NCI-H82 treated with DMSO at 0.1 percent for 48 hours (cell line): Measurements from ENCODE around the gene SUGCT.

Experiments used
- DNase-seq: peaks from one replicate; lab custom pipeline; 2025; ENCODE audit not compliant: unreplicated experiment; lab: John Stamatoyannopoulos, UW

Gene SUGCT

DNA sequence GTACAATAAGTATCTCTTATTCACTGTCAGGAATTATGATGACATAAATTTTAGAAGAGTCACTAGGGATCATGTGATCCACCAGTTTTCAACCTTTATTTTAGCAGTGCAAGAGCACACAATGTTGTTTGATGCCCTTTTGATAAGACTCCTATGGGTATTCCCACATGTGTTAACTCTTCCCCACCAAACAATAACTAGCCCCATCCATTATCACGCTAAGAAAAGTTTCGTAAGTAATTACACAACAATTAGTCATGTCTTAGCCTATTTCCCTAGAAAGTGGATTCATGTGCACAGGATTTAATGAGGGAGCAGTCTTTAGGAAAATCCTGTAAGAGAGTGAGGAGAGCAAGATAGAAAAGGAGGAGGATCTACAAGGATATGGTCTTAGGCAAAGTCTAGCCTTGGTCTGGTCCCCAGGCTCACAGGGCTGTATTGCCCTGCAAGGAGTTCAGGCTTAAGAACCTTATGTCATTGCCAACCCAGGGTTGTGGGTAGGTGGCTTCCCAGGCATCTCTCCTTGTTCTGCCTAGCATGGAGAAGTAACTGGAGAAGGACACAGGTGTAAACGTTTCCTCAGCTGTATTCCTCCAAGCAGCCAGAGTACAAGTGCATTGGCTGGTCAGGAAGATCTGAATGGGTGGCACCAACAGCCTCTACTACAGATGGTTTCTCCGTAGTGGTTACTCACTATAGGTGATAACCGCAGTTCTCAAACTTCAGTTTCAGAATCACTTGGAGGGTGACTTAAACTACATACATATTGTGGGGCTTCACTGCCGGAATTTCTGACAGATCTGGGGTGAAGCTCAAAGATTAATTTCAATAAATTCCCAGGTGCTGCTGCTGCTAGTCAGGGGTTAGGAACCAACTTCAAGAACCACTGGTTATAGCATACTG is 574.5 kb downstream of the SUGCT start:
- DNase-seq, result no peak

DNA sequence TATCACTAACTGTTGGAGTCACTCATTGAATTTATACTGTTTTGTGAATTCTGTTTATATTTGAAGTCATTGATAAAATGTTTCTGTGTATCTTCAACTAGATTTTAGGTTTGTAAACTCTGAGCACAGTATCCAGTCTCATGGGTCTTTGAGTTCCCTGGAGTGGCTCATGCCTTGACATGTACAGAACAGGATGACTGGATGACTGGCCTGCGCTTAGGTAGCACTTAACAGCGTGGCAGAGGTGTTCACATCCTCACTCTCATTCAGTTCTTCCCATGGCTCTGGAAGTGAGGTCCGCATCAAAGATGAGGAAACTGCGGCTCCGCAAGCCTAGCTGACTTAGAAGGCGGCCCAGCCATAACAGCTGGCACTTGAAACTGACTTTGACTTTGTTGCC is 576.9 kb downstream of the SUGCT start:
- no peak for DNase-seq

DNA sequence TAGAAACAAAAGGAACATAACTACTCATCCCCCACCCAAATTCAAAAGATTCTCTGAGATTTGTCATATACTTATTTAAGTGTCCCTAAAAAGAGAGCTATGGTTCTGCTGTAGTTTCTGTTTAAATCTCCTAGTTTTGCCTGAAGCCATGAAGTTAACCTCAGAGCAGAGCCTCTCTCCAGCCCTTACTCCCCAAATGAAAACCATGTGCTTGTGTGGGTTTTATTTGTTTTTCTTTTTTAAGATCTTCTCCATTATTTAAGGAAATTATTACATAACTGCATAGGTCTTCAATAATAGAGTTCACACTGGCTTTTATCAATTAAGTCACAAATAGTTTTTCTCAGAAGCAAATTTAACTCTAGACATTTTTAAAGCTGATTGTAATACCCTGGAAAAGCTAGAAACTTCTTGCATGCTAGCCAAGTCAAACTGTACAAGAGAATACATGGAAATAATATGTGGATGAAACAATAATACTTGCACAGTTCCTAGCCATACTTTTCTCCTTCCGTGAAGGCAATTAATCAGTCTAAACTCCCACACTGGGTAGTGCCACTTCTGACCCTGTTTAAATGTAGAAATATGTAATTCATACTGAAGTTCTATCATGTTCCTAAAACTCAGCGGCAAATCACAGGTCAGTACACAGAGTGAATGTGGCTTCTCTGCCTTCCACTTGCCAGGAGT is 579.7 kb downstream of the SUGCT start:
- no peak for DNase-seq

DNA sequence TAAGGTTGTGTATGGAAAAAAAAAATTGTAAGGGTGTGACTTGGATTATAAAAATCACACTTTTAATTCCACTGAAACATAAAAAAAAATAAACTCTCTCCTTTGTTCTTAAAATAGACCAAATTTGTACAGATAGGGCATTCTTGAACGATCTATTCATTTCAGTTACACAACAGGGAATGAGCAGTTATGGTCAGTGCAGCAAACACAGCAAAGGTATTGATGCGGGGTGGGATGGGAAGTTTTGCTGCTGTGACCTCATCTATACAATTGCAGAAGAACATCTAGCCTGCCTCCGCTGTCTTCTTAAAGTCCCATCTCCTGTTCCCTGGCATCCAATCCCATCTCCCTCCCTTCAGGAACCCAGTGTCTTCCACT is 580.2 kb downstream of the SUGCT start:
- DNase-seq, result no peak

DNA sequence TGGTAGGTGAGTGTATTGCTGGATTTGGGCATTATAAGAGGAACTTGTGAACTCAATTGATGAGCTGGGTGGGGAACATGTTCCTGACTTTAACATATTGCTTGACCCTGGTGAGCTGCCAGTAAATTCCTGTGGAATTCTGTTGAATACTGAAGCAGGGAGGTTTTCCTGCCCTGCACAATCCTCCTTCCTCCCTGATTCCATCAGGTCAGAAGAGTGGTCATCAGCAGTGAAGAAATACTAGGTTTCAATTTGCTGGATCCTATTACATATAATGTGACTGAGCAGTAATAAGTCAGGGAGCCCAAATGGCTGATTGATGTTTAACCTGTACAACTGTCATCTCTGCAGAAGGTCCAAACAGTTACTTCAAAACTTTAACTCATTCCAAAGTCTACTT is 581.2 kb downstream of the SUGCT start:
- no peak for DNase-seq

DNA sequence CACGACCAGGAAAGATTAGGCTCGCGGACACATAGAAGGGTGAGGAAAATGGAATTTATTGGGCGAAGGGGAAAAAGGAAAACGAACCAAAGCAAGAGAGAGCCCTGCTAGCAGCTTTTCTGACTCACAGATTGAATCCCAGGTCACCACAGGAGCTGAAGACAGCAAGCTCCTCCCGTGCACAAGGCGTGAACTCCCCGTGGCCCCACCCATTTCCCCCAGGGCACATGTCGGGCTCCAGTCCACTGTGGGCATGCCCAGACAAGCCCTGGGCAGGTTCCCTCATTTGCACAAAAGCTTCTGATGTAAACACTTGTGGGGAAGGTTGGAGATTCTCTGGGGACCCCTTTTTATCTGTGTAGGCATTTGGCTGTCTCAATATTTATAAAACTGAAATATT is 582.4 kb downstream of the SUGCT start:
- no peak for DNase-seq

DNA sequence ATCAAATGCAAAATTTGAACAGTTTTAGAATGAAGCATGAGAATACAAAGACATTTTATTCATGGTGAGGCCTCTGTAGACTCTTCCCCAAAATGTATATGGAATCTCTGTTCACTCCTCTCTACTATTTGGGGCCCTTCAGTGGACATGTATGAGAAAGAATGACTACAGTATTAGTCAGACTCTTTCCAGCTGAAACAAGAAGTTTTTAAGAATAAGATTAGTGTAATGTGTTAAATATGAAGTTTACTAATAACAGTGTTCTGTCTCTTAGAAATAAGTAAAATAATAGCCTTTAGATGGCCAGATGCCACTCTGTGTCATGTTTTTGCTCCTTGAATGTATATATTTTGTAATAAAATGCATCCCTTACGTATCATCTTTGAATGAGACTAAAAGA is 585.6 kb downstream of the SUGCT start:
- DNase-seq, result no peak

DNA sequence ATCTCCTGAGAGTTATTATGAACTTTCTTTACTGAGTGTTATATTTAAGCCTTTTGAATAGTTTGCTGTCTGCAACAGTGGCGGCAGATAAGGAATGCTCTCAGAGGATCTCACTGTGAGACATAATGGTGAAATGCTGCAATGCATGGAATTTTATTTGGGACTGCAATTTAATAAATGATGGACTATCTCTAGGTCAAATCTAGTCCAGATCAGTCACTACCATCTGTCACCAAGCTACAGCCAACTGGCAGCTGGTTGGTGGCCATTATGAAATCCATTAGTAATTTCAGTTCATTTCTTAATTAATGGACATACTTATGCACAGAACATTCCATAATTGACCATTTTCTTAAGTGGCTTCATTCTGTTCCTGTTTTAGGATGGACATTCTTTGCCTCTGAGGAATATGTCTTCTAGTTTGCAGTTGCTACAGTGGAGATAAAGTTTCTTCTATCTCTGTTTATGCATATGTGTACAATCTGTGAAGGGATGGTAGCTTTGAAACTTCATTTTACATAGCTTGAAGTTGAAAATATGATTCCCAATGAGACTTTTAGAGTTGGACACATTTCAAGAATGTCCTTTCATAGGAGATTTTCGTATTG is 586.6 kb downstream of the SUGCT start:
- no peak for DNase-seq

DNA sequence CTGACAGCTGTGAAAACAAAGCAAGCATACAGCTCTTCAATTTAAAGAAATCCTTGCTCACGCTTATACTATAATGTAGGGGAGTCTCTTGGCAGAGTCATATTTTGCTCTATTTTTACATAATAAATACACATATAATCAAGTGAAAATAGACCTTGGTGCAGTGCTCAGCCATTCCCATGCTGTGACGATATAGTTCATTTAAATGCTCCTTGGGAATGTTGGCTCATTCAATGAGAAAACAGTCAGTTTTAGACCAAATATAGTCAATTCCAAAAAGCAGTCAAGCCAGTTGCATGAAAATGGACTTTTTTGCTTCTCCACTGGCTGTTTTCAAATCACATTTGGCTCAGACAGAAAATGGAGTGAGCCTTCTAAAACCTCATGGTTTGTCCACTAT is 587.4 kb downstream of the SUGCT start:
- no peak for DNase-seq

DNA sequence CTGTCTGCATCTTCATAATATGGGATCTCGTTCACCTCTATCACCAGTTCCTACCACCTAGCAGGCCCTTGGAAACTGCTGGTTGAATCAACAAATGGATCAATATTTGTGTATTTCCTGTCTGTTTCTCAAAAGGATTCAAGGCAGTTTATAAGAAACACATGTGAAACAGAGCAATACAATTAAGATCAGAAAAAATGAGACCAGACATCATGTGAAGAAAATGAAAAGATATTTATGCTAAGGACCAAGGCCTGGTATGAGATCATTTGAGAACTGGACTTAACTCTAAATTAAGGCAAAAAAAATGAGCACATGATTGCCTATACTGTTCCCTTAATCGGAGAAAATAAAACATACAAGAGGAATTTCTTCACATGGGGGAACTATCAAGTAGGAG is 589.0 kb downstream of the SUGCT start:
- DNase-seq, result no peak

DNA sequence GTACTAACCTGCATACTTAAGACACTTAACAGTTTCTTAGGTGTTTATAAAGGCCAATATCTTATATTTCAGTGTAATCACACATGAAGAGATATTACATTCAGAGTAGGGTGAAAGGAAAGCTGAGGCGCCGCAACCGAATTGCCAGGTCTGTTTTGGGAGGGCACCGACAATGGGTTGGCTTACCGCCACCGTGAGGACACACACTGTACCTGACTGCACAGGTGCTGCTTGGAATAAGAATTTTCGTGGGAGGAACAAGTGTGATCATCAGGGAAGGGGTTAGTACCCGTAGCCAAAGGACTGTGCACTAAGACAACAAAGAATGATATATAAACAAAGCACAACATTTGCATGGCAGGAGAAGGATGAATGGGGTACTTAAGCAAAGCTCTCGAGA is 591.8 kb downstream of the SUGCT start:
- no peak for DNase-seq

DNA sequence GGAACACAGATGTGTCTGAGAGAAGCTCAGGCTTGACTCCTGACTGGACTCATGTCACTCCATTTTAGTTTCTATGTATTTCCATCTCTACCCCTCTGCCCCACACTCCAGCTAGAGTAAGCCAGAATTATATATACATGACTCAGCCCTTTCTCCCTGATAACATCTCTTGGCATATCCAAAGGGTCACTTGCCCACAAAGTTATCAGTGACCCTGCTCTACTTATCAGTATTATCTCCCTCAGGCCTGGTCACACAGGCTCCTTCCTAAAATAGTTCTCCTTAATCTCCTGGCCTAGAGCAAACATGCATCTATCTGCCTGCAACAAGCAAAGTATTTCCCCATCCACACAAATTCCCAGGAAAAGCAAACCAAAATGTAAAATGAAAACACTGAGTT is 598.3 kb downstream of the SUGCT start:
- no peak for DNase-seq

DNA sequence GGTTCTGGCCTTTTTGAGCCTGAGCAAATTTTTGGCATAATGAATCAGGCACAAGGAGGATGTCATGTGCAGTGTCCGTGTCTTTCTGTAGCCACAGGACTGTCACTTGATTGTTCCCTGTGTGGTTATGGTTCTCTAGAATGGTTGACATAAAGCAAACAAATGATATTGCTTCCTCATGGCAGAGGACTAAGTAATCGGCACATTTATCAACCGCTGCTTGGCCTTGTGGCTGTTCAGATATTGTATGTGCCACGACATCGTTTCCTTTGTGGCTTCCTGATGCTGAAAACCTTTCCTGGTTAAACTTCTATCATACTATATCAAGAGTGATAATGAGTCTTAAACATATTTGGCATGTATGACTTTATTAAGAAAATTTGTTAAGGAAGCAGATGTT is 598.8 kb downstream of the SUGCT start:
- DNase-seq, result no peak

DNA sequence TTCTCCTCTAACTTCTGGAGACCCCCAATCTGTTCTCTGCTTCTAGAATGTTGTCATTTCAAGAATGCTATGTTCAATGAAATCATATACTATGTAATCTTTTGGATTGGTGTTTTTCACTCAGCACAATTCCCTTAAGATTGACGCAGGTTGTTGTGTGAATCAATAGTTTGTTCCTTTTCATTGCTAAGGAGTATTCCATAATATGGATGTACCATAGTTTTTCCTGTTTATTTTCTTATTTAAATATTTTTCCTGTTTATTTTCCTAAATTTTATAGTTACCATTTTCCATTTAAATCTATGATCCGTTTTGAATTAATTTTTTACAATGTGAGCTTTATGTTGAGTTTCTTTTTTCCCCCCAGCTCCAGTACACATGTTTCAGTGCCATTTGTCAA is 604.5 kb downstream of the SUGCT start:
- no peak for DNase-seq

DNA sequence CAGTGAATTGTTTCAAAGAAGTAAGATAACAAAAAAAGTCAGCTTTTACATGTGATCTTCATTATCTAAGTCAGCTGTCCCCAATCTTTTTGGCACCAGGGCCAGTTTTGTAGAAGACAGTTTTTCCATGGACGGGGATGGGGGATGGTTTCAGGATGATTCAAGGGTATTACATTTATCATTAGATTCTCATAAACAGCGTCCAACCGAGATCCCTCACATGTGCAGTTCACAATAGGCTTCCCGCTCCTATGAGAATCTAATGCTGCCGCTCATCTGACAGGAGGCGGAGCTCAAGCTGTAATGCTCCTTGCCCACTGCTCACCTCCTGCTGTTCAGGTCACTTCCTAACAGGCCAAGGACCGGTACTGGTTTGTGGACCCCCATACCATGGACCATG is 607.5 kb downstream of the SUGCT start:
- no peak for DNase-seq

DNA sequence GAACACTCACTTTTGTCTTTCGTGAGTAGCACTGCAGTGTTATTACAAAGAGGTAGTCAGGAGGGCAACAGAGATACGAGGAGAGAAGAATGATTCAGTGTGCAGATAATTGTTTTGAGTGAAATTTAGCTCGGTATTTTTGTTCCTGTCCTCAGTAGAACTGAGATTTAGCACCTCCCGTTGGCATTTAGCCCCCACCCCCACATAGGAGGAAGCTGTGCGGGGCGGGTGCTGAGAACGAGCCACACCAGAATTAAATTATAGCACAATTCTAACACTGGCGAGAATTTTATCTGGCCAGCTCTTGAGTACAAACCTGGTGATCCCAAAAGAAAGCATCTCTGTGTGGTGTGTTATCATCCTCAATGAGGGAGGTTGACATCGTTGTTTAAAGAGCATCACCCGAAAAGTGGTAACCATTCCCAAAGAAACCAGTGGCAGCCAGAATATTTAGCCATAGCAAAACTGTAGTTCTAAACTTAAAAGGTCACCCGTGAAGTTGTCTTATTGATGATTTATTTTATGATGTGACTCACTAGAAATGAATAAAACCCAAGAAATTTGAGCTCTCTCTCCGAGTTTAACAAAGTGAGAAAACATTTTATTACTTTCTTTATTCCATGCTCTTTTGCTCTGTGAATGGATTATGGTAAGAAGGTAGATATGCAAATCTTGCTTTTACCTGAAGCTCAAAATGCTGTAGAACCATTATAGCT is 612.2 kb downstream of the SUGCT start:
- no peak for DNase-seq

DNA sequence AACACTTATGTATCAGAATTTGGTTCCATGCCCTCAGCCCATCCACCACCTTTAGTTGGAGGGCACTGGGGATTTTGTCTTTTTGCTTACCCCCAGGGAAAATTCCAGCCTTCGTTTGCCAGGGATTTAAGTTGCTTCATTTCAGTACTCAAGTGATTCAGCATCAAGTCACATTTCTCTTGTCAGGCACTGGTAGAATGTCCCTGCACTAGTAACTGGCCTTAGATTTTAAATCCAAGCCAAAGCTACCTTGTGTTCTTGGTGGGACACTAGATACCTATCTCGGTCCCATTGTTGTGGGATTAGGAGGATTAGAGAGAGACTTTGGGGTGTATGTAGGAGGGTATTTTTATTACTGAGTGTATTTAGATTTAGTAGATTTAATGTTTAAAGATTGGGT is 613.1 kb downstream of the SUGCT start:
- no peak for DNase-seq

DNA sequence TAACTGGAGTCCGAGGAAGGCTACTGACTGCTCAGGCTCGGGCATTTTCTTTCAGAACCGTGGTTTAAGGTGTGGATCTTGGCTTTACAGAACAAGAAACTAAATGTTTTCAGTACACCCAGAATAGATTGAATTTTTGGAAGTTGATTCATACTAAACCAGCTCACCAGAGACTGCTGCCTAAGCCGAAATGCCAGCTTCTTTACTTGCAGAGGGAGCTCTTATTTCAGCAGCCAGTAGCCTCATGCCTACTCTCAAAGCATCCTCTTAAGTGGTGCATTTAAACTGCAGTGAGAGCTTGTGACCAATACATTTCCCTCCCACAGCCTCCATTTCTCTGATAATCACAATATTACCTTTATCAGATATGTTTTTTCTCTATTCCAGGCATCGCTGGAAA is 615.1 kb downstream of the SUGCT start:
- DNase-seq, result no peak

DNA sequence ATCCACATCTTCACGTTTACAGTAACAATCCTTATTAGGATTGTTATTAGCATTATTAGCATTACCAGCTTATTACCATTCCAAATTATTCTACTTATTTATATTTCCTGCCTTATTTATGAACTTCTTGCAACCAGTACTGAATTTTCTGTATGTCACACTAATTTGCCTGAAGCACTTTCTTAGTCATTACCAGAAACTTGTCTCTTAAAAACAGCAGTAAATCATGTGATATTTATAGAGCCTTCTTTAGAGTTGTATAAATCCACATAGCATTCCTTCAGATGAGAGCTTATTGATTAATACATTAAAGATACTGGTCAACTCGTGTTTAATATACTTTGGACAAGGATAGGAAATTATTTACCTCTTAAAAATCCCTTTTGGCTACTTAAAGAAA is 618.6 kb downstream of the SUGCT start:
- DNase-seq, result no peak

DNA sequence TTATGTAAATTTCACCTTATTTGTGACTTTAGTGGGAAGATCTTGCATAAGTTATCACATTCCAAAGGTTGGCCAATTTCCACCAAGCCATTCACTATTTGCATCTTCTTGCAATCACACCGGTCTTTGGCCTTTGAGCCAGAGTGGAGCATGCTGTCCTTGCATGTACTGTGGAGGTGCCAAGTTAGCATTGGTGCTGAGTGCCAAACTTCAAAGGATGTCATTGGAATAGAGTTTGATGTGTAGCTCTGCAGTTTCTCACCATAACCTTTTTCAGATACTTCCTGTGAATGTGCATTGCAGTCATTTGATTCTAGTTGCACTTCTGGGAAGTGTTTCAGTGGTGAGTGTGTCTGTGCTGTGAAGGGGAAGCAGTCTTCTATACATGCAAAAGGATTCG is 620.6 kb downstream of the SUGCT start:
- DNase-seq, result no peak

DNA sequence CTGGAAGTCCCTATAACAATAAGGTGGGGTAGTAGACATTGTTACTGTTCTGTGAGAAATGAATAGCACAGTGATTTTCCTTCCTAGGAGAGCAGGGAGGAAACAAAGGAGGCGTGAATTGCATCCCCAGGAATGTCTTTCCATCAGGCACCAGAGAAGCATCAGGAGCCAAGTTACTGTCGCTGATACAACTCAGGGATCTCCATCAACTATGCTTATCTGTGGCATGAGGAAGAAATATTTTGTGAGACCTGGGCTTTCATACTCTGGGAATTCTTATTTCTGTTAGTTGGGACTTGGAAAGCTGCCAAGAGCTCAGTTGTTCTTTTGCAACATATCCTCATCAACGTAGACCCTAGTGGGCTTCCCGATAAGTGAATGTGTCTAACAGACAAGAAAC is 622.3 kb downstream of the SUGCT start:
- DNase-seq, result no peak

DNA sequence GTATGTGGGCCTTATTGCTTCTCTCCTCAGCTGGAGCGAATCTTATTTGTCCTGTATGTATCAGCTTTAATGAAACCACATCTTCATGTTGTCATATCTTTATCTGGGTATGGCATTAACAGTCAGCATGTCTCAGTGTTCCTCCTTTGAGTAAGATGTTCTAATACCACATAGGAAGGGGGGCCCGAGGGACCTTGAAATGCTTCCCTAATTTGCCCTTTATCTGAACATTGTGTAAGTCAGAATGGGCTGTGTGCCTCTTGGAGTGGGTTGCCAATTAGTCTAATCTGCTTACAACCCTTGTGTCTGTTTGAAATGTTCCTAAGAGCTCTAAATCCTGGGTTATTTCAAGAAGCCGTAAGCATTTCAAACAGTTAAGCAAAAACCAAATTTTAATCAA is 623.8 kb downstream of the SUGCT start:
- peak; percentile 89 for DNase-seq
